ENCODE results near the gene RILP.
A peak's percentile ranks its signal among the peaks of the same experiment; 100 is the strongest.
"Not testable (repeated sequence)": the region's sequence is repeated elsewhere in the genome, so short reads cannot be mapped to it uniquely, and the experiment has no call there.

RILP gene

DNA sequence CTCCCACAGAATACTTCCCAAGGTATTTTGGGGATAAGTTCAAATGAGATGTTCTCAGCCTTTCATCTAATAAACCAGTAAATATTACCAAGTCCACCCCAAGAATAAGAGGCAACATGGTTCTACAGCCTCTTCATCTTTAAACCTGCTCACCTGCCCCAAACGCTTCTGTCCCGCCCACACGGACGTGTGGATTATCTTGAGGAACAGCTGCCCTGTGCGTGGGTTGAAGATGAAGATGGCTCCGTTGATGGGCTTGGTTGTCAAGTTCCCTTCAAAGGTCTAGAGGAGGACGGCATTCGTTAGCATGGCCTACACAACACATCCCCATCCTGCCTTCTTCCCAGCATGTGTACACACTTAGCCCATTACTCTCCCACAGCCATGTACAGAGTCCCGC, 8.4 kb upstream of the RILP start:
- TF ChIP-seq, protein P1, sequence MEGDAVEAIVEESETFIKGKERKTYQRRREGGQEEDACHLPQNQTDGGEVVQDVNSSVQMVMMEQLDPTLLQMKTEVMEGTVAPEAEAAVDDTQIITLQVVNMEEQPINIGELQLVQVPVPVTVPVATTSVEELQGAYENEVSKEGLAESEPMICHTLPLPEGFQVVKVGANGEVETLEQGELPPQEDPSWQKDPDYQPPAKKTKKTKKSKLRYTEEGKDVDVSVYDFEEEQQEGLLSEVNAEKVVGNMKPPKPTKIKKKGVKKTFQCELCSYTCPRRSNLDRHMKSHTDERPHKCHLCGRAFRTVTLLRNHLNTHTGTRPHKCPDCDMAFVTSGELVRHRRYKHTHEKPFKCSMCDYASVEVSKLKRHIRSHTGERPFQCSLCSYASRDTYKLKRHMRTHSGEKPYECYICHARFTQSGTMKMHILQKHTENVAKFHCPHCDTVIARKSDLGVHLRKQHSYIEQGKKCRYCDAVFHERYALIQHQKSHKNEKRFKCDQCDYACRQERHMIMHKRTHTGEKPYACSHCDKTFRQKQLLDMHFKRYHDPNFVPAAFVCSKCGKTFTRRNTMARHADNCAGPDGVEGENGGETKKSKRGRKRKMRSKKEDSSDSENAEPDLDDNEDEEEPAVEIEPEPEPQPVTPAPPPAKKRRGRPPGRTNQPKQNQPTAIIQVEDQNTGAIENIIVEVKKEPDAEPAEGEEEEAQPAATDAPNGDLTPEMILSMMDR (IDR thresholded peaks at IDR 0.05; ENCODE audit: control insufficient read depth, insufficient read depth, low read depth, low read length, missing control alignments) = no peak
- DNase-seq (ENCODE audit: low read depth) = no peak
- no peak overlapping the region for H3K4me3 ChIP-seq (ENCODE audit: control insufficient read depth, low read depth, low read length)

DNA sequence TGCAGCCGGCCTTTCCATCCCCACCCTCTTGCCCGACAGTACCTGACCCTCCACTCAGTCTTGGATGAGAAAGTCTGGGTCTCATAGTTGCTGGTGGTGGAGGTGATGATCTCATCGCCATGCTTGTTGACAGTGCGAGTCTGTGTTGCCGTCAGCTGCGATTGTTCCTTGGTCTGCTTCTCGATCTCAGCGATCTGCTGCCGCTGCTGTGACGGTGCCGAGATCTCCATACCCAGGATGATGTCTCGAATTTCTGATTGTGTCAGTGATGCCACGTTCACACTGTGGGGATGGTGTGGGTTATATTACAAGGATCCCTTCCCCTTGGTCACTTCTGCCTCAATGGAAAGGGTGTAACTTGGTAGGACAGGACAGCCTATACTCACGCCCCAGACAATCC, 4.1 kb upstream of the RILP start:
- H3K4me3 ChIP-seq (ENCODE audit: control insufficient read depth, low read depth, low read length) = no peak overlapping the region
- TF ChIP-seq, protein P1 (IDR thresholded peaks at IDR 0.05; ENCODE audit: control insufficient read depth, insufficient read depth, low read depth, low read length, missing control alignments) = no peak
- DNase-seq (ENCODE audit: low read depth) = no peak

DNA sequence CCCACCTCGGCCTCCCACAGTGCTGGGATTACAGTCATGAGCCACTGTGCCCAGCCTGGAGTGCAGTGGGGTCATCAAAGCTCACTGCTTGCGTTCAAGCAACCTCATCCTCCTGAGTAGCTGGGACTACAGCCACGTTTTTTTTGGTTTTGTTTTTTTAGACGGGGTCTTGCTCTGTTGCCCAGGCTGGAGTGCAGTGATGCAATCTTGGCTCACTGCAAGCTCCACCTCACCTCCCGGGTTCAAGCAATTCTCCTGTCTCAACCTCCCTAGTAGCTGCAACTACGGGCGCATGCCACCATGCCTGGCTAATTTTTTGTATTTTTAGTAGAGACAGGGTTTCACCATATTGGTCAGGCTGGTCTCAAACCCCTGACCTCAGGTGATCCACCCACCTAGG, 3.1 kb upstream of the RILP start:
- not testable (repeated sequence) for H3K4me3 ChIP-seq (ENCODE audit: control insufficient read depth, low read depth, low read length); DNase-seq (ENCODE audit: low read depth)

DNA sequence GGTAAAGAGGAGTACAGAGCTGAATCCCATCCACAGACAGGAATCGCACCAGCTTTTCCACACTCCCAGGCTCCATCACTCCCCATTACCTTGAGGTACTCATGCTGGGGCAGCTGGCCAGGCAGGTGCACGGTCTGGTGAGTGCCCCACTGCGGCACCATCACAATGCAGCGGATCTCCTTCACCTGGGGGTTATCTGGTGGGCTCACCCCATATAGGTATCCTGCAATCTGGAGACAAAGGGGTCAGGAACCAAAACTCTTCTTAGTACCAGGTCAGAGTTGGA, 1.8 kb upstream of the RILP start:
- TF ChIP-seq, protein P1 (IDR thresholded peaks at IDR 0.05; ENCODE audit: control insufficient read depth, insufficient read depth, low read depth, low read length, missing control alignments) = no peak
- no peak overlapping the region for H3K4me3 ChIP-seq (ENCODE audit: control insufficient read depth, low read depth, low read length)
- DNase-seq (ENCODE audit: low read depth) = no peak

DNA sequence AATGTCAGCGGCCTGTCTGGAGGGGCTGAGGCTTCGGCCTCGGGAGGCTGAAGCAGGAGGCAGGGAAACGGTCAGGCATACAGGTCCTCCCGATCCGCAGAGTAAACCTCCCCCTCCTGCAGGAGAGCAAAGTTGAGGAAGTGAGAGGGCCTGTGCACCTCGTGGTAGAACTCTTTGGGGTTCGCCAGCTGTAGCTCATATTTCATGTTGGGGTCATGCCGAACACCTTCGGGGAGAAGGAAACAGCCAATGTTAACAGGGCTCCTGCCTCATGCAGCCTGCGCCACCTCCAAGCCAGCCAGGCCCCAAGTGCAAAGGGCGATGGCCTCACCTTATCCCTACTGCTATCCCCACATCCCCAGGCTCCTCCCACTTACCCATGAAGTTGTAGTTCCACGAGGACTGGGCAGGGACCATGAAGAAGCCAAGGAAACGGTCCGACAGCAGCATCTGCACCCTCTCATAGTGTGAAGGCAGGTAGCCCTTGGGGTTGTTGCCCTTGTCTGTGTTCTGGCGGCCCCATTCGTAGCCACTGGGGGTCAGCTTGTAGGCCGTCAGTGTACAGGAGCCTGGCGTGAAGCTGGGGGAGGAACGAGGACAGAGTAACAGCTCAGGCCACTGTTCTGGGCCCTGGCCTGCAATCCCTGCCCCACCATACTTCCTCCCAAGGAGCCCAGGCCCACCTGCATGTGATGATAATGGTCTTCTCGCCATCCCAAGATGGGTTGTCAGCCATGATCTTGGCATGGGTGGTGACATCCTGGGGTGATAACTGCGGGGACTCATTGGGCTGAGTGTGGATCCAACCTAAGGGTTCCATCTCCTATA, 1.3 kb upstream of the RILP start:
- no peak overlapping the region for H3K4me3 ChIP-seq (ENCODE audit: control insufficient read depth, low read depth, low read length)
- no peak for DNase-seq (ENCODE audit: low read depth)
- TF ChIP-seq, protein P1 (IDR thresholded peaks at IDR 0.05; ENCODE audit: control insufficient read depth, insufficient read depth, low read depth, low read length, missing control alignments) = no peak

DNA sequence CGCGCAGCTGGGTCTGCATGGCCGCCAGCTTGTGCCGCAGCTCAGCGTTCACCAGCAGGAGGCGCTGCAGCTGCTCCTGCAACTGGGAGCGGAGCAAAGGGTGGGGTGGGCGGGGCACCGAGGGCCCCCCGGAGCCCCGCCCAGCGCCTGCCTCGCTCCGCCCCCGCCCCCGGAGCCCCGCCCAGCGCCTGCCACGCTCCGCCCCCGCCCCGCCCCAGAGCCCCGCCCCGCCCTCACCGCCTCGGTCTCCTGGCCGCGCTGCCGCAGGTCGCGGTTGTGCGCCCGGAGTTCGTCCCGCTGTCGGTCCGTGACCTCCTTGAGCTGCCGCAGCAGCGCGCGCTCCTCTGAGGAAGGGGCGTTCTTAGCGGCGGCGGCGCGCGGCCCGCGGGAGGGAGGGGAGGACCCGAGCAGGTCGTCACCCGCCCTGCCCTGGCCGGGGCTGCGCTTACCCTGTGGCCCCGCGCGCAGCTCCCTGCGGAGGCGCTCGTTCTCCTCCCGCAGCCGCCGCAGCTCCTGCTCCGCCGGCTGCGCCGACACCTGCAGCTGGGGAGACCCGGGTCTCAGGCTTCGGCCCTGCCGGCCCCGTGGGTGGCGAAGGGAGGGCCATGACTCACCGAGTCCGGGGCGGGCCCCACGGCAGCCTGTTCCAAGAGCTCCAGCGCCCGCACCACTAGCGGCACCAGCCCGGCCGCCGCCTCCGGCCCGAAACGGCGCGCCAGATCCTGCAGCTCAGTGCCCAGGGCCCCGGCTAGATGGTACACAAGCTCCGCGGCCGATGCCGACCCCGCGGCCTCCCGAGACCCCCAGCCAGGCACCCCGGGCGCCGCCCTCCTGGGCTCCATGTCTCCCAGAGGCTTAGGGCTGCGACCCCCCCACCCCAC, 463 bp downstream of the RILP start:
- peak; percentile 80 for DNase-seq (ENCODE audit: low read depth)
- H3K4me3 ChIP-seq (ENCODE audit: control insufficient read depth, low read depth, low read length) = peak overlapping the region; percentile 52
- TF ChIP-seq, protein P1 (IDR thresholded peaks at IDR 0.05; ENCODE audit: control insufficient read depth, insufficient read depth, low read depth, low read length, missing control alignments) = peak; percentile 81
